Gastrocnemius medialis (tissue), 4 donors: ENCODE data around the gene PSTPIP1.

ENCODE experiments used
- CTCF ChIP-seq, 5 experiments: fragments of 450-650 bp in 3 of 5; fragments of 200-600 bp in 2 of 5; sonication (generic) in 2 of 5; IDR thresholded peaks in 4 of 5; conservative IDR thresholded peaks in 1 of 5; 1 replicate in 4 of 5; 2 replicates in 1 of 5; pipeline ENCODE4 v1.5.1; 2016 to 2019; ENCODE audit warnings: antibody characterized with exemption in 5 of 5, mild to moderate bottlenecking in 3 of 5, moderate library complexity in 3 of 5
- POLR2A ChIP-seq, 2 donors: fragments of 450-650 bp; IDR thresholded peaks; one replicate each; pipeline ENCODE4 v1.6.1; 2017; ENCODE audit warnings: antibody characterized with exemption in 2 of 2, mild to moderate bottlenecking in 2 of 2, moderate library complexity in 2 of 2

DNA sequence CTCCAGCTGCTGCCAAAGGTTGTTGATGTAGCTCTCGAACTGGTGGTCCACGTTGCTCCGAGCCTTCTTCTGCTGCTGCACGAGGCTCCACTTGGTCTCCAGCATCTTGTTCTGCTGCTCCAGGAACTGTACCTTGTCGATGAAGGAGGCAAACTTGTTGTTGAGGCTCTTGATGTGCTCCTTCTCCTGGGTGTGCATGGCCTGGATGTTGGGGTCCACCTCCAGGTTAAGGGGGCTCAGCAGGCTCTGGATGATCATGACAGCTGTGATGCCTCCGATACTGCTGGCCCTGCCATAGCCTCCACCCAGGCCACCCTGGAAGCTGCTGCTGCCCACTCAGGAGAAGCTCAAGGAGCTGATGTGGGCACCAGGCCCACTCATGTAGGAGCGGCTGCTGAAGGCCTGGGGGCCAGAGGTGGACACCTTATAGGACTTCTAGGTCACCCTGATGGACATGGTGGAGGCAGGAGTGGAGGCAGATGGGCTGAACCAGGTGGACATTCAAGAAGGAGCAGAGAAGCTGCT is 14.9 kb upstream of the PSTPIP1 start:
- TF ChIP-seq POLR2A (IDR thresholded peaks at IDR 0.05) (no peak), CTCF (IDR thresholded peaks at IDR 0.05 in 4 of 5, conservative IDR thresholded peaks at IDR 0.05 in 1 of 5) (no peak)
